Measurements from ENCODE around the gene ADCYAP1R1. TPM values are rescaled to one million over a fixed set of nuclear protein-coding genes. Genes with fewer than 3 reads are reported as not detected.

The ADCYAP1R1 gene
- total and polyA plus RNA-seq, 10 donors: 0.04 to 5.6 (median 0.50) TPM

DNA sequence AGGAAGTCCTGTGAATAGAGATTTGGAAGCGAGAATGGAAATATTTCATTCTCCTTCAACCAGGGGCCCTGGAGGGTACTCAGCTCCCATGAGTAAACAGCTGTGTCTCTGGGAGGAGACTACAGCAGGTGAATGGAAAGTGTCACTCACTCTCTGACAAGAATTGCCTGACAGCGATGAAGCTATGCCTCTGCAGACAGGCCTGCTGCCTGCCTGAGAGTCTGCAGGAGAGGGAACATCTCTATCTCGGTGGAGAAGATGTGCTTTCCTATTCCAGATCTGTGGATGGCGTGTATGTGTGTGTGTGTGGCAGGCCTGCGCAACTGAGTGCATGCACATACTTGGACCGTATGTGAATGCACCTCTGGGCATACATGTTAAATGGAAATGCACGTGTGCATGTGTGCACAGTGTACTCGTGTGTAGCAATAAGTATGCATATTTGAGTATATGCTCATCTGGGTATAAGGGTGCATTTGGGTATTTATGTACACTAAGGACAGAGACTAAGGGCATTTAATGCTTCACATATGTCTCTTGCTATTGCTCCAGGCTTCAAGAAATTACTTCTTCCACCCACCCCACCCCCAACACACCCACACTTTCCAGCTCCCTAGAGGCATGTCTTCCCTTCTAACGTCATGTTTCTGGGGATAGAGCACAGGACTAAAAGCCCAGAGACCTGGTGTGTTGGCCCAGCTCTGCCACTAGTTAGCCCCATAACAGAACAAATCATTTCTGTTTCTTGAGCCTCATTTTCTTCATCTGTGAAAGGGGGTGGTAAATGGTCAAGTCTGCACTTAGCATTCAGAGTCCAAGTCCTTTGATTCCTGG lies 4.6 kb upstream of the ADCYAP1R1 start:
- Histone ChIP-seq H3K4me1 (peaks cover 0 to 8% (median 3%) of the 10 kb centered on the region in 6 donors), H3K9me3 (no peaks in the 10 kb centered on the region), H3K36me3 (no peaks in the 10 kb centered on the region), H3K4me3 (no peak overlapping the region), H3K27ac (no peak overlapping the region), H3K27me3 (replicated peaks in 1 of 7) (peaks cover 0 to 60% (median 11%) of the 10 kb centered on the region in 7 donors)
- DNase-seq: no peak
- TF ChIP-seq POLR2A (IDR thresholded peaks at IDR 0.05) (no peak), POLR2AphosphoS5 (IDR thresholded peaks at IDR 0.05) (no peak)
- WGBS, 5 donors: 81 to 88% (median 85%) methylated on average over 9 of the region's 9 CpGs
- intact Hi-C loops (cut with DNase I; ENCODE audit: low total_unique reads): no loop called here

- no peak for DNase-seq
- Histone ChIP-seq H3K36me3 (no peaks in the 10 kb centered on the region), H3K4me1 (peaks cover 0 to 12% (median 5%) of the 10 kb centered on the region in 6 donors), H3K4me3 (no peak overlapping the region), H3K27me3 (replicated peaks in 1 of 7) (peaks cover 0 to 60% (median 25%) of the 10 kb centered on the region in 7 donors), H3K27ac (no peak overlapping the region), H3K9me3 (no peaks in the 10 kb centered on the region)
- 74 to 84% (median 81%) methylated on average over 12 of the region's 12 CpGs for WGBS, 5 donors
- intact Hi-C loops (cut with DNase I; ENCODE audit: low total_unique reads): no loop called here
- TF ChIP-seq, protein P1, sequence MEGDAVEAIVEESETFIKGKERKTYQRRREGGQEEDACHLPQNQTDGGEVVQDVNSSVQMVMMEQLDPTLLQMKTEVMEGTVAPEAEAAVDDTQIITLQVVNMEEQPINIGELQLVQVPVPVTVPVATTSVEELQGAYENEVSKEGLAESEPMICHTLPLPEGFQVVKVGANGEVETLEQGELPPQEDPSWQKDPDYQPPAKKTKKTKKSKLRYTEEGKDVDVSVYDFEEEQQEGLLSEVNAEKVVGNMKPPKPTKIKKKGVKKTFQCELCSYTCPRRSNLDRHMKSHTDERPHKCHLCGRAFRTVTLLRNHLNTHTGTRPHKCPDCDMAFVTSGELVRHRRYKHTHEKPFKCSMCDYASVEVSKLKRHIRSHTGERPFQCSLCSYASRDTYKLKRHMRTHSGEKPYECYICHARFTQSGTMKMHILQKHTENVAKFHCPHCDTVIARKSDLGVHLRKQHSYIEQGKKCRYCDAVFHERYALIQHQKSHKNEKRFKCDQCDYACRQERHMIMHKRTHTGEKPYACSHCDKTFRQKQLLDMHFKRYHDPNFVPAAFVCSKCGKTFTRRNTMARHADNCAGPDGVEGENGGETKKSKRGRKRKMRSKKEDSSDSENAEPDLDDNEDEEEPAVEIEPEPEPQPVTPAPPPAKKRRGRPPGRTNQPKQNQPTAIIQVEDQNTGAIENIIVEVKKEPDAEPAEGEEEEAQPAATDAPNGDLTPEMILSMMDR (IDR thresholded peaks at IDR 0.05 in 8 of 11, conservative IDR thresholded peaks at IDR 0.05 in 3 of 11): no peak
- no peak for TF ChIP-seq POLR2AphosphoS5 (IDR thresholded peaks at IDR 0.05)
Measured at GRCh38 chr7:31049005-31049765, 2.9 kb upstream of the ADCYAP1R1 start.

GRCh38 chr7:31052487-31052840 lies 356 bp downstream of the ADCYAP1R1 start:
- no peaks in the 10 kb centered on the region for H3K9me3 ChIP-seq
- H3K4me3 ChIP-seq: peak overlapping the region in 4 of 8 donors; percentile 3 to 46 (median 16)
- TF ChIP-seq POLR2AphosphoS5 (IDR thresholded peaks at IDR 0.05) (no peak), POLR2A (IDR thresholded peaks at IDR 0.05) (no peak)
- TF ChIP-seq, protein P1 (IDR thresholded peaks at IDR 0.05 in 8 of 11, conservative IDR thresholded peaks at IDR 0.05 in 3 of 11): no peak
- peaks cover 0 to 82% (median 27%) of the 10 kb centered on the region in 7 donors for H3K27me3 ChIP-seq (replicated peaks in 1 of 7)
- DNase-seq: no peak
- no peak overlapping the region for H3K27ac ChIP-seq
- intact Hi-C loops (cut with DNase I; ENCODE audit: low total_unique reads): no loop called here
- WGBS, 5 donors: 3 to 9% (median 4%) methylated on average over 13 to 52 of the region's 52 CpGs
- H3K36me3 ChIP-seq: no peaks in the 10 kb centered on the region
- peaks cover 0 to 12% (median 5%) of the 10 kb centered on the region in 6 donors for H3K4me1 ChIP-seq

- H3K27me3 ChIP-seq (replicated peaks in 1 of 7): peaks cover 0 to 87% (median 27%) of the 10 kb centered on the region in 7 donors
- H3K4me3 ChIP-seq: peak overlapping the region in 4 of 8 donors; percentile 3 to 46 (median 16)
- no peaks in the 10 kb centered on the region for H3K36me3 ChIP-seq
- no peaks in the 10 kb centered on the region for H3K9me3 ChIP-seq
- intact Hi-C loops (cut with DNase I; ENCODE audit: low total_unique reads): no loop called here
- TF ChIP-seq, protein P1 (IDR thresholded peaks at IDR 0.05 in 8 of 11, conservative IDR thresholded peaks at IDR 0.05 in 3 of 11): no peak
- TF ChIP-seq POLR2AphosphoS5 (IDR thresholded peaks at IDR 0.05): no peak
- TF ChIP-seq POLR2A (IDR thresholded peaks at IDR 0.05): no peak
- no peak for DNase-seq
- peaks cover 0 to 12% (median 5%) of the 10 kb centered on the region in 6 donors for H3K4me1 ChIP-seq
- WGBS, 5 donors: 6 to 10% (median 8%) methylated on average over 35 to 50 of the region's 50 CpGs
- no peak overlapping the region for H3K27ac ChIP-seq
Measured at GRCh38 chr7:31052841-31053601, 913 bp downstream of the ADCYAP1R1 start.
